OCI-LY7 (cell line): ENCODE measurements around the gene NR3C1. TPM values are rescaled to one million over a fixed set of nuclear protein-coding genes. Genes with fewer than 3 reads are reported as not detected.
A peak's percentile ranks its signal among the peaks of the same experiment; 100 is the strongest.

Source experiments
- BruUV-seq: library from RNA; stranded (reverse); fragments of 400-500 nt; replicated peaks from 2 replicates; lab custom pipeline; 2021; lab: Mats Ljungman, UMichigan
- CTCF ChIA-PET: fragments of 300-600 bp; sonication (Branson Sonifier 250); formaldehyde crosslinking; loops from one replicate; lab custom pipeline; 2022; ENCODE audit warnings: antibody characterized with exemption; ENCODE audit not compliant: unreplicated experiment; lab: Charles Lee
- POLR2A ChIA-PET: fragments of 300-600 bp; sonication (Branson Sonifier 250); formaldehyde crosslinking; loops from one replicate; lab custom pipeline; 2022; ENCODE audit warnings: antibody characterized with exemption; lab: Charles Lee
- DNase-seq: peaks from one replicate; pipeline ENCODE4 v3.0.0-alpha.2; 2015; ENCODE audit warnings: low spot score
- H2AFZ ChIP-seq: fragments of 200-600 bp; sonication (generic), shearing (Covaris generic); 2 replicates; pipeline ENCODE4 v1.6.1; 2014; ENCODE audit warnings: mild to moderate bottlenecking, antibody characterized with exemption, low read length, moderate library complexity
- H3K27ac ChIP-seq: fragments of 200-600 bp; sonication (generic); 2 replicates; pipeline ENCODE4 v1.5.1; 2014; ENCODE audit warnings: mixed run types, low read depth, mild to moderate bottlenecking, moderate library complexity, low read length, inconsistent platforms; ENCODE audit not compliant: poor library complexity, severe bottlenecking
- H3K36me3 ChIP-seq: fragments of 200-600 bp; sonication (generic); 2 replicates; pipeline ENCODE4 v1.6.1; 2014; ENCODE audit warnings: mild to moderate bottlenecking, antibody characterized with exemption, low read length, moderate library complexity, mixed read lengths; ENCODE audit not compliant: insufficient read depth
- H3K4me1 ChIP-seq: fragments of 200-600 bp; sonication (generic); 2 replicates; pipeline ENCODE4 v1.5.1; 2014; ENCODE audit warnings: mild to moderate bottlenecking, low read length; ENCODE audit not compliant: insufficient read depth, poor library complexity, severe bottlenecking
- H3K4me2 ChIP-seq: fragments of 200-600 bp; sonication (generic); 2 replicates; pipeline ENCODE4 v1.6.1; 2014; ENCODE audit warnings: mild to moderate bottlenecking, low read length
- H3K4me3 ChIP-seq: fragments of 200-600 bp; sonication (generic); 2 replicates; pipeline ENCODE4 v1.5.1; 2014; ENCODE audit warnings: mild to moderate bottlenecking, low read depth, low read length; ENCODE audit not compliant: poor library complexity, severe bottlenecking
- H3K79me2 ChIP-seq: fragments of 200-600 bp; sonication (generic); 2 replicates; pipeline ENCODE4 v1.6.1; 2016; ENCODE audit warnings: low read depth, mild to moderate bottlenecking, low read length, moderate library complexity, mixed read lengths; ENCODE audit not compliant: insufficient read depth
- H3K9me2 ChIP-seq: fragments of 200-600 bp; sonication (generic); 2 replicates; pipeline ENCODE4 v1.6.1; 2016; ENCODE audit warnings: mild to moderate bottlenecking, low read length, mixed read lengths; ENCODE audit not compliant: insufficient read depth
- H3K9me3 ChIP-seq: fragments of 200-600 bp; sonication (generic); 2 replicates; pipeline ENCODE4 v1.6.1; 2014; ENCODE audit warnings: mild to moderate bottlenecking, mixed run types, low read length, mixed read lengths
- H4K20me1 ChIP-seq: fragments of 200-600 bp; sonication (generic); 2 replicates; pipeline ENCODE4 v1.6.1; 2014; ENCODE audit warnings: mild to moderate bottlenecking, antibody characterized with exemption, low read length, moderate library complexity, mixed read lengths; ENCODE audit not compliant: insufficient read depth
- CTCF ChIP-seq: fragments of 200-600 bp; sonication (generic); conservative IDR thresholded peaks from 2 replicates; pipeline ENCODE4 v1.5.1; 2014; ENCODE audit warnings: mild to moderate bottlenecking, antibody characterized with exemption, low read length, moderate library complexity, mixed read lengths
- EZH2phosphoT487 ChIP-seq: fragments of 200-600 bp; sonication (generic); IDR thresholded peaks from 2 replicates; pipeline ENCODE4 v1.6.1; 2018; ENCODE audit warnings: low read depth, borderline replicate concordance, mild to moderate bottlenecking, mixed run types, antibody characterized with exemption, low read length, moderate library complexity, mixed read lengths
- intact Hi-C: fragments of 100-400 bp; cut with micrococcal nuclease; formaldehyde crosslinking; loops from one replicate; pipeline ENCODE4 v1.10.0; 2022; ENCODE audit not compliant: unreplicated experiment
- total RNA-seq, 2 experiments: library from RNA; depleted of rRNA in 1 of 2; stranded (reverse); fragments of >200 nt in 1 of 2; shearing (Covaris generic) in 1 of 2; gene quantifications; 2 replicates each; pipeline ENCODE4 v1.2.3, GENCODE V29; 2014 to 2022

The NR3C1 gene
- total RNA-seq, 2 experiments from 2014 or later: 45.6 to 106 TPM

DNA sequence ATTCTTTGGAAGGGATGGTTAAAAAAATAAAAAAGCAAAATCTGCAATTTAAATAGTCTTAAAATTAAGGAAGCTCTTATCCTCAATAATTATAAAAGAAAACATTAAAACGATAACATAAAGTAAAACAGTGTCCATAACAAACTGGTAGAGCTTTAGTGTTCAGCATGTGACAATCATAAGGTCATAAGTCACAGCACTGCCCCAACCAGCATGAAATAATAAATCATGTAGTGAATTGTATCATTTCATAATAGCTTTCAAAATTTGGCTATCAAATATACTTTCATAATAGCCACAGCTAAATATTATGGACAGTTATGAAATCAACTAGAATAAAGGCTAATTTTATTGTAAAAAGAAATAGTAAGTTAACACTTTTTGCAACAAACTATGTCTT lies 10.0 kb downstream of the NR3C1 start:
- Histone ChIP-seq H3K79me2 (peaks cover 100% of the 10 kb centered on the region), H3K9me2 (no peaks in the 10 kb centered on the region), H3K36me3 (peaks cover 54% of the 10 kb centered on the region), H3K27ac (no peak overlapping the region), H3K9me3 (peaks cover 11% of the 10 kb centered on the region; the same call in 1 of the 2 replicates), H2AFZ (no peak overlapping the region), H3K4me1 (peaks cover 33% of the 10 kb centered on the region), H3K4me2 (peak overlapping the region; percentile 92), H4K20me1 (peaks cover 44% of the 10 kb centered on the region), H3K4me3 (no peak overlapping the region)
- ChIA-PET POLR2A (interaction anchor here (0.6 to 2.1 kb wide), 8 partner anchors 13 to 302 kb away, joined by 3 to 8 read pairs (median 4); no protein-coding TSS in a partner anchor), CTCF (no interaction called here)
- no peak for TF ChIP-seq EZH2phosphoT487
- no peak for TF ChIP-seq CTCF
- intact Hi-C loops: loop anchor here (1.0 kb wide), 1 partner anchor 32 kb away; no protein-coding TSS in a partner anchor
- BruUV-seq: no TSS peak
- DNase-seq: no peak

DNA sequence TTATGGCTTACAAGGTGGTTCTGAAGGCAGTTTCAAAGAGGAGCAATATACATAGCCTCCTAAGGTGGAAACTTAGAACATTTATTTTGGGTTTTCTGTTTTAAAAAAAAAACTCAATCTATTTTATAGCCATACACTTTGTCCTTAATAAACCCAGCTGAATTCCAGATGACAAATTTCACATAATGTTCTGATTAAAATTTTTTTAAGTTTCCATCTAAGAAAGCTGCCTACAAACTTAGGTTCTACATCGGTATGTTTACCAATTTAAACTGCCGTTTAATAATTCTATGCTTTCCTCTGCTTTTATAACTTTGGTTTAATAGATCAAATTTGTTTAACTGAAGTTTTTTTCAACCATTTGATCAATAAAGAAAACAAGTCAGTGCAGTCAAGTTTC lies 12.5 kb downstream of the NR3C1 start:
- TF ChIP-seq EZH2phosphoT487 (no peak), CTCF (no peak)
- no peaks in the 10 kb centered on the region for H3K9me2 ChIP-seq
- no TSS peak for BruUV-seq
- peaks cover 35% of the 10 kb centered on the region for H3K9me3 ChIP-seq
- no peak for DNase-seq
- peaks cover 68% of the 10 kb centered on the region for H3K36me3 ChIP-seq
- POLR2A ChIA-PET: interaction anchor here (0.6 to 1.5 kb wide), 5 partner anchors 9 to 294 kb away, joined by 3 to 4 read pairs (median 3); no protein-coding TSS in a partner anchor
- peaks cover 30% of the 10 kb centered on the region for H3K4me1 ChIP-seq
- peaks cover 100% of the 10 kb centered on the region for H3K79me2 ChIP-seq
- no peak overlapping the region for H3K4me3 ChIP-seq
- no peak overlapping the region for H3K4me2 ChIP-seq
- H2AFZ ChIP-seq: no peak overlapping the region
- intact Hi-C loops: no loop called here
- H3K27ac ChIP-seq: no peak overlapping the region
- H4K20me1 ChIP-seq: peaks cover 40% of the 10 kb centered on the region
- CTCF ChIA-PET: interaction anchor here (0.5 kb wide), 1 partner anchor 1550 kb away, joined by 3 read pairs; no protein-coding TSS in a partner anchor

- Histone ChIP-seq H3K79me2 (peaks cover 100% of the 10 kb centered on the region), H4K20me1 (peaks cover 34% of the 10 kb centered on the region), H3K9me2 (no peaks in the 10 kb centered on the region), H3K4me2 (no peak overlapping the region), H3K27ac (no peak overlapping the region), H3K4me1 (peaks cover 23% of the 10 kb centered on the region), H3K9me3 (peaks cover 42% of the 10 kb centered on the region), H3K4me3 (no peak overlapping the region), H2AFZ (no peak overlapping the region), H3K36me3 (peaks cover 75% of the 10 kb centered on the region)
- CTCF ChIA-PET: no interaction called here
- DNase-seq: no peak
- TF ChIP-seq CTCF: no peak
- TF ChIP-seq EZH2phosphoT487: no peak
- POLR2A ChIA-PET: interaction anchor here (0.6 to 1.5 kb wide), 3 partner anchors 10 to 46 kb away, joined by 3 to 4 read pairs (median 3); no protein-coding TSS in a partner anchor
- BruUV-seq: no TSS peak
- intact Hi-C loops: no loop called here
Observed at GRCh38 chr5:143390258-143390657, 13.2 kb downstream of the NR3C1 start.
